SH-SY5Y (cell line): ENCODE data around the gene KLF8.

Source experiments
- GATA2 ChIP-seq: IDR thresholded peaks from 2 replicates; pipeline ENCODE4 v1.6.1; 2011; ENCODE audit warnings: mild to moderate bottlenecking, low read depth, low read length
- GATA3 ChIP-seq: IDR thresholded peaks from 2 replicates; pipeline ENCODE4 v1.6.1; 2011; ENCODE audit warnings: low read depth, mild to moderate bottlenecking, low read length, moderate library complexity

DNA sequence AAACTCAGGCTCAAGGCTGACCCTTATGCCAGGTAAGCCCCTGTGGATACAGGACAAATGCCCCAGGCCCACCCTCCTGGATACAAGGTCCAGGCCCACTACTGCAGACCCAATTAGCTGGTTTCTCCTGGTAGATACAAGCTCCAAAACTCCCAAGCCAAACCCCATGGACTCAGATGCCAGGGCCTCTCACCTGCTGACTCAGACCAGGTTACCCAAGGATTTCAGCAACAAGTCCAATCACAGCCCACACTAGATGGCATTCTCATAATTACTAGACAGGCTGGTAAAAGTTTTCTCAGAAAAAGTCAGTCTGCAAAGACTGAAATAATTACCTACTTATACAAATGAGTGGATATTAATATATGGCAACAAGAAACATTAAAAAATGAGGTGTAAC is 87.0 kb downstream of the KLF8 start:
- no peak for TF ChIP-seq GATA2
- TF ChIP-seq GATA3 = no peak
